ENCODE results near the gene AKR7A2. TPM values are rescaled to one million over a fixed set of nuclear protein-coding genes. Genes with fewer than 3 reads are reported as not detected.

The AKR7A2 gene
- polyA plus RNA-seq = 10 to 100 TPM in 1 of 2 donors, 1 to 10 TPM in 1; 9.4 to 52.6 TPM

DNA sequence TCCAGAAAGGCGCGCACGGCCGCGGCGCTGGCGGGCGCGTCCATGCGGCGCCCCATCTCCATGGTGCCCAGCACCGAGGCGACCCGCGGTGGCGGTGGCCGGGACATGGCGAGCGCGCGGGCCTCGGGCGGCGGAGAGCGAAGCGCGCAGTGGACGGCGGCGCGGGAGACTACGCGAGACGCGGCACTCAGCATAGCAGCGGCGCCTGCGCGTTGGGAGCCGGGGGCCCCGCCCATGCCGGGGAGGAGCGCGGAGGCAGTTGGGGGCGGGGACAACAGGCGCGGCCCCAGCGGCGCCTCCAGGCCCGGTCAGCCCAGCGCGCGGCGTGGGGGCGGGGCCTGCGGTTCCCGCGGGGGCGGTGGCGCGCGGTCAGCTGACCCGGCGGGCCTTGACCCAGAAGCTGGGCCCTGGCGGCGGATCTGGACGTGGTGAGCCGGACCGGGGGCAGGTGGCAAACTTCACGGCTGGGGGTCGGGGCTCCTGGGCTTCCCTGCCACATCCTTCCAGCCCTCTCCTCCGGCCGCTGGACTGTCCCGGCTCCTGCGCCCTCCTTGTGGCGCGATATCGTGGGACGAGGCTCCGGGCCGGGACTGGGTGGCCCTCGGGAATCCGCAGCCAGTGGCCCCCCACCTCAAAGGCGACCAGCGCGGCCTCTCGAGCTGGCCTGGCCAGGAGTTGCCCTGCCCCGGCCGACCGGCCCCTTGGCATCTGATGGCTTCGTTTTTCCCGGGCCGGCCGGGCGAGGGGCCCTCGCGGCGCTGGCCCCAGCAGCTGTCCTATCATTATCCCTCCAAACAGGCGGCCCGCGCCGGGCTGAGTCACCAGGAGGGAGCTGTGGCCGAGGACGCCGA is at the start of gene AKR7A2, which contains the start of gene SLC66A1:
AKR7A2 (minus strand) TSS at position 214 of the 851 bp plus-strand sequence; CDS start at position 194, 20 bp downstream.
SLC66A1 (plus strand) TSS at position 396 of the 851 bp plus-strand sequence. CDS start 5,352 bp downstream, outside the sequence.
- whole genome bisulfite sequencing, 2 donors = 0% methylated on average over 56 to 105 of the region's 105 CpGs
- H3K4me3 ChIP-seq (ENCODE audit: low read depth in 1 of 2, low read length in 2 of 2) = peak within 1 kb of the TSS; percentile 79 to 92
- no peaks in the 10 kb centered on the region for H3K27me3 ChIP-seq (ENCODE audit: control insufficient read depth in 1 of 2, insufficient read depth in 2 of 2, low read length in 2 of 2)
- H3K36me3 ChIP-seq (ENCODE audit: control insufficient read depth in 2 of 2, insufficient read depth in 2 of 2, low read length in 1 of 2) = peaks cover 3 to 13% of the 10 kb centered on the region in 2 donors
- no peaks in the 10 kb centered on the region for H3K9me3 ChIP-seq (ENCODE audit: control insufficient read depth in 2 of 2, insufficient read depth in 1 of 2, low read depth in 1 of 2, low read length in 1 of 2)
- H3K27ac ChIP-seq (ENCODE audit: low read depth in 2 of 2, low read length in 1 of 2) = peak within 1 kb of the TSS; percentile 71 to 84
- H3K4me1 ChIP-seq (ENCODE audit: control insufficient read depth in 2 of 2, insufficient read depth in 2 of 2, low read length in 1 of 2) = peaks cover 4 to 28% of the 10 kb centered on the region in 2 donors

DNA sequence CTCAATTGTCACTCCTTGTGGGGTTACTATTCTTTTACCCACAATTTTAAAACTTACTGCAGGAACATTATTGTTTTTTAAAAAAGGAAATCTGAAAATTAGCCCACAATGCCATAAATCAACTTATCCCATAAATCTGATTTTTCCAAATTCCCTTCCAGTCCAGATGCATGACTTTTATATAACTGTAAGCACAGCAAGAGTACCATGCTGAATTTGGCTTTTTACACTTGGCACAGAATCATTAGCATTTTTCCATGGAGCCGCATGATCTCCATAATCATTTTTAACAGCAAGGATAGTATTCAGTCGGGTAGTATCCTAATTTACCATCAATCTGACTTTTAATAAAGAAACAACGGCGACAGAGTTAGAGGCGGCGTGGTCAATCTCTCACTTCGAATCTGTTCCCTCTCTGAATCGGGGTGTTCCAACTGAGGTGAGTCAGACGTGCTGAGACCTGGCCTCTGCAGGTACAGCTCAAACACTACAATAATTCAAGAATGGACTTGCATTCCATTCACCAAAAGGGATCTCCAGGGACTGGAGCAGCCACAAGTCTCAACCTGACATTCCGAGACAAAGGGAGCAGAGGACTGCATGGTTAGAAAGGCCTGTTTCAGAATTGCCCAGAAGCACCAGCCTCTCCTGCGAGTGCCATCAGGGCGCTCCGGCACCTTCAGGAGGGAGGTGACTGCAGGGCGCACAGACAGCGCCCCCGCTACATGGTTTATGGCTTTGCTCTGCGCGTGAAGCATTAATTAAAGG is 49.1 kb upstream of the AKR7A2 start:
- Histone ChIP-seq H3K27me3 (ENCODE audit: control insufficient read depth in 1 of 2, insufficient read depth in 2 of 2, low read length in 2 of 2) (no peaks in the 10 kb centered on the region), H3K4me1 (ENCODE audit: control insufficient read depth in 2 of 2, insufficient read depth in 2 of 2, low read length in 1 of 2) (peaks cover 14 to 19% of the 10 kb centered on the region in 2 donors), H3K9me3 (ENCODE audit: control insufficient read depth in 2 of 2, insufficient read depth in 1 of 2, low read depth in 1 of 2, low read length in 1 of 2) (no peaks in the 10 kb centered on the region), H3K4me3 (ENCODE audit: low read depth in 1 of 2, low read length in 2 of 2) (no peak overlapping the region), H3K36me3 (ENCODE audit: control insufficient read depth in 2 of 2, insufficient read depth in 2 of 2, low read length in 1 of 2) (peaks cover 5 to 9% of the 10 kb centered on the region in 2 donors), H3K27ac (ENCODE audit: low read depth in 2 of 2, low read length in 1 of 2) (peak overlapping the region; percentile 69 to 80)
- WGBS, 2 donors = 47 to 65% methylated on average over 18 of the region's 18 CpGs

DNA sequence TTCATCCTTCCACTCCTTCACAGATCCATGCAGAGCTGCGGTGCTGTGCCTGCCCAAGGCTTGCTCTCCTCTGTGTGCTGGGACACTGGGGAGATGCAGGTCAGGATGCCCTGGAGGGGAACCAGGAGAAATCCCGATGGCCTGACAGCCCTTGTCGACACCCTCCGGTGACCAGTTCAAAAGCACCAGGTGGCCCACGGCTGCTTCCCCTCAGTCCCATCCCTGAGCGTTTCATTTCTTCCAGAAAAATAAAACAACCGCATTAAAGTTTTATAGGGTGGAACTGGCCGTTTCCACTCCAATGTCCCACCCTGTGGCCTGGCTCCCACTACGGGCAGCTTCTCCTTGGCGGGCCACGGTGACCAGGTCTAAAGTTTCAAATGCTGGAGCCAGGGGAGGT is 48.5 kb upstream of the AKR7A2 start:
- 32 to 47% methylated on average over 11 of the region's 11 CpGs for WGBS, 2 donors
- Histone ChIP-seq H3K4me3 (ENCODE audit: low read depth in 1 of 2, low read length in 2 of 2) (no peak overlapping the region), H3K27ac (ENCODE audit: low read depth in 2 of 2, low read length in 1 of 2) (peak overlapping the region; percentile 69 to 75), H3K36me3 (ENCODE audit: control insufficient read depth in 2 of 2, insufficient read depth in 2 of 2, low read length in 1 of 2) (peaks cover 7 to 15% of the 10 kb centered on the region in 2 donors), H3K27me3 (ENCODE audit: control insufficient read depth in 1 of 2, insufficient read depth in 2 of 2, low read length in 2 of 2) (no peaks in the 10 kb centered on the region), H3K4me1 (ENCODE audit: control insufficient read depth in 2 of 2, insufficient read depth in 2 of 2, low read length in 1 of 2) (peaks cover 14 to 19% of the 10 kb centered on the region in 2 donors), H3K9me3 (ENCODE audit: control insufficient read depth in 2 of 2, insufficient read depth in 1 of 2, low read depth in 1 of 2, low read length in 1 of 2) (no peaks in the 10 kb centered on the region)

DNA sequence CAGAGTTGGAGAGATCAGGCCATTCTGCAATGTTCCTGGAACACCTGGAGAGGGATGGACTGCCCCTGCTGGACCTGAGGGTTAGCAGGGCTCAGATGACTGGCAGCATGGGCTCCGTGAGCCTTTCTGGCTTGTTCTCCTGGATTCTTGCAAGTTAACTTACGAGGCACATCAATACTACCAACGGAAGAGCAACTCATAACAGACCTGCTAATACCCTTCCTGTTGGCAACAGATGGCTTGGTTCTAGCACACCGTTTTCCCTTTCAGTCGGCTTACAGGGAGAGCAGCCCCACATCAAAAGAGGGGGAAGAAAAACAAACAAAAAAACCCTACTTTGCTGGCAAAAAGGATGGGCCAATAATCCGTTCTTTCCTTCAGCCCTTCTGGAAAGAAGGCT is 48.1 kb upstream of the AKR7A2 start:
- no peaks in the 10 kb centered on the region for H3K27me3 ChIP-seq (ENCODE audit: control insufficient read depth in 1 of 2, insufficient read depth in 2 of 2, low read length in 2 of 2)
- H3K9me3 ChIP-seq (ENCODE audit: control insufficient read depth in 2 of 2, insufficient read depth in 1 of 2, low read depth in 1 of 2, low read length in 1 of 2) = no peaks in the 10 kb centered on the region
- H3K4me1 ChIP-seq (ENCODE audit: control insufficient read depth in 2 of 2, insufficient read depth in 2 of 2, low read length in 1 of 2) = peaks cover 14 to 19% of the 10 kb centered on the region in 2 donors
- 22 to 43% methylated on average over 6 of the region's 6 CpGs for WGBS, 2 donors
- H3K27ac ChIP-seq (ENCODE audit: low read depth in 2 of 2, low read length in 1 of 2) = peak overlapping the region; percentile 69 to 75
- peaks cover 9 to 15% of the 10 kb centered on the region in 2 donors for H3K36me3 ChIP-seq (ENCODE audit: control insufficient read depth in 2 of 2, insufficient read depth in 2 of 2, low read length in 1 of 2)
- H3K4me3 ChIP-seq (ENCODE audit: low read depth in 1 of 2, low read length in 2 of 2) = no peak overlapping the region

DNA sequence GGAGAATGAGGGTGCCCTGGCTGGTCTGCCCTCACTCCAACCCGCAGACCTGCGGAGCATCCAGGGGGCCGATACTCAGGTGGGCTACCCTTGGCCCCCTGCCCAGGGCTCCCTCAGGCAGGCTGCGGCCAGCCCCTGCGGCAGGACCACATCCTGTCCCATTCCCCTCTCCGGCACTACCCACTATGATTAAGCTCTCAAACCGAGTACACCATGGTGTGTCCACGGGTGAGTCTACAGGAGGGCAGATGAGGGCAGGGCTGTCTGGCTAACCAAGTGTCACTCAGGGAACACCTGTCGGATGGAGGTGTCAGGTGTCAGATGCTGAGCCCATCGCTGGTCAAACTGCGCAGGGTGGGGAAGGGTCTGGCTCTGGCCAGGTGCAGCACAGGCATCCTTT is 47.4 kb upstream of the AKR7A2 start:
- Histone ChIP-seq H3K36me3 (ENCODE audit: control insufficient read depth in 2 of 2, insufficient read depth in 2 of 2, low read length in 1 of 2) (peaks cover 12 to 21% of the 10 kb centered on the region in 2 donors), H3K9me3 (ENCODE audit: control insufficient read depth in 2 of 2, insufficient read depth in 1 of 2, low read depth in 1 of 2, low read length in 1 of 2) (no peaks in the 10 kb centered on the region), H3K27me3 (ENCODE audit: control insufficient read depth in 1 of 2, insufficient read depth in 2 of 2, low read length in 2 of 2) (no peaks in the 10 kb centered on the region), H3K4me3 (ENCODE audit: low read depth in 1 of 2, low read length in 2 of 2) (no peak overlapping the region), H3K27ac (ENCODE audit: low read depth in 2 of 2, low read length in 1 of 2) (peak overlapping the region; percentile 57 to 75), H3K4me1 (ENCODE audit: control insufficient read depth in 2 of 2, insufficient read depth in 2 of 2, low read length in 1 of 2) (peaks cover 14 to 23% of the 10 kb centered on the region in 2 donors)
- WGBS, 2 donors = 74 to 90% methylated on average over 11 of the region's 11 CpGs

DNA sequence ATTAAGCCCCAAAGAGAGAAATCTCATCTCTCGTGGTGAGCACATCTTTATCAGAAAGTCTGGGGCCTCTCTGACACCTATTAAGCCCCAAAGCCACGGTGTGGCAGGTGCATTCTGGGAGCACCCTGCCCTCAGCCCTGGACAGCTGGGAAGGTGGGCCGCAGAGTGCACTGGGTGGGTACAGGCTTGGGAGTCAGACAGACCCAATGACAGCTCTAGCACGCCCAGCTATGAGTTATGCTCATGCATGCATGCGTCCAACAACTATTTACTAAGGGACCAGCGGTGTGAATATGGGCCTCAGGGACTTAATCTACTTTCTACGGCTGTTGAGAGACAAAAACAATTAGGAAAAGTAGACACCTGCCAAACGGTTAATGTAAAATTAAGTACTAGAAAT is 46.8 kb upstream of the AKR7A2 start:
- no peak overlapping the region for H3K4me3 ChIP-seq (ENCODE audit: low read depth in 1 of 2, low read length in 2 of 2)
- no peaks in the 10 kb centered on the region for H3K9me3 ChIP-seq (ENCODE audit: control insufficient read depth in 2 of 2, insufficient read depth in 1 of 2, low read depth in 1 of 2, low read length in 1 of 2)
- WGBS, 2 donors = 60 to 77% methylated on average over 8 of the region's 8 CpGs
- no peaks in the 10 kb centered on the region for H3K27me3 ChIP-seq (ENCODE audit: control insufficient read depth in 1 of 2, insufficient read depth in 2 of 2, low read length in 2 of 2)
- peaks cover 14 to 22% of the 10 kb centered on the region in 2 donors for H3K4me1 ChIP-seq (ENCODE audit: control insufficient read depth in 2 of 2, insufficient read depth in 2 of 2, low read length in 1 of 2)
- no peak overlapping the region for H3K27ac ChIP-seq (ENCODE audit: low read depth in 2 of 2, low read length in 1 of 2)
- H3K36me3 ChIP-seq (ENCODE audit: control insufficient read depth in 2 of 2, insufficient read depth in 2 of 2, low read length in 1 of 2) = peaks cover 12 to 24% of the 10 kb centered on the region in 2 donors

DNA sequence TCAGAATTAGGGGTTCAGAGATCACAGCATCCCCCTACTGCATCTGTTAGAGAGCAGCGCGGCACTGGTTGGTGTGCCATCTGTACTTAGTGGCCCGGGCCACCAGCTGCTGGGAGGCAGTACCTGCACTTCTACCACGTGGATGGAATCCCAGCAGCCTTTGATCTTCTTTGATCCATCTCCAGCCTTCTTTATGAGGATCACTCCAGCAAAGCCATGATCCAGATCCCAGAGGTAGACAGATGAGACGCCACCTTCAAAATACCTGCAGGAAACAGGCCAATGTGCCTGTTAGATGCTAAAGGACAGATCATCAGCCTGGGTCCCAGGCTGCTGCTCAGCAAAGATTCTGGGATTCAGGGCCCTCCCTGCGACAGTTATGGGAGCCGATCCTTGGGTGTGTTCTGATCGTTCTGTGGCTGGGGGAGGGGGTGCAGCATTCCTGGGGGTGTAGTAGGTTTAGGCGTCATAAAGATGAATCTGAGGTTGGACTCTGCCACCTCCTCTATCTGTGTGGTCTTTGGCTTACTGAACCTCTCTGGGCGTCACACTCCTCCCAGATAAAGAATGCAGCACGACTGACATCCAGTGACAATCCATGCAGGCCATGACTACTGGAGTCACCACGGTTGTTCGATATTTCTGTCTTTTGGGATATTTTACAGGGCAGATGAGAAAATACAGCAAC is 45.5 kb upstream of the AKR7A2 start:
- no peak overlapping the region for H3K27ac ChIP-seq (ENCODE audit: low read depth in 2 of 2, low read length in 1 of 2)
- H3K4me3 ChIP-seq (ENCODE audit: low read depth in 1 of 2, low read length in 2 of 2) = no peak overlapping the region
- H3K36me3 ChIP-seq (ENCODE audit: control insufficient read depth in 2 of 2, insufficient read depth in 2 of 2, low read length in 1 of 2) = peaks cover 12 to 34% of the 10 kb centered on the region in 2 donors
- peaks cover 11 to 33% of the 10 kb centered on the region in 2 donors for H3K4me1 ChIP-seq (ENCODE audit: control insufficient read depth in 2 of 2, insufficient read depth in 2 of 2, low read length in 1 of 2)
- WGBS, 2 donors = 71 to 77% methylated on average over 13 of the region's 13 CpGs
- H3K27me3 ChIP-seq (ENCODE audit: control insufficient read depth in 1 of 2, insufficient read depth in 2 of 2, low read length in 2 of 2) = no peaks in the 10 kb centered on the region
- no peaks in the 10 kb centered on the region for H3K9me3 ChIP-seq (ENCODE audit: control insufficient read depth in 2 of 2, insufficient read depth in 1 of 2, low read depth in 1 of 2, low read length in 1 of 2)

DNA sequence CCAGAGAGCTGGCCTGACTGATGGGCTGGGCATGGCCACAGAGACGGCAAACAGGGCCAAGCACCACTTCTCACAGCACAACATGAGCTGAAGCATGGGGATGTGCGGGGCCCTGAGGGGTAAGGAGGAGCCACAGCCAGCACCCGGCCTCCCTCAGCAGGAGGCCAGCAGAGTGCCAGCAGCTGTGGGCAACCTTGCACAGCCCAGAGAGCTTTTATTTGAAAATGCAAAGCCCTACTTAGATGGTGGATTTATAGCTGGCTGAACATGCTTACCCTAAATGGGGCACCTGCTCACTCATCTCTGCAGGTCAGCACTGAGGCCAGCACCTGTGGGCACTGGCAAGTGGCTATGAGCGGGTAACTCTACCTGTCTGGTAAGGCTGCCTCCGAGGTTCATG is 44.3 kb upstream of the AKR7A2 start:
- H3K4me3 ChIP-seq (ENCODE audit: low read depth in 1 of 2, low read length in 2 of 2) = no peak overlapping the region
- H3K27me3 ChIP-seq (ENCODE audit: control insufficient read depth in 1 of 2, insufficient read depth in 2 of 2, low read length in 2 of 2) = no peaks in the 10 kb centered on the region
- peaks cover 12 to 37% of the 10 kb centered on the region in 2 donors for H3K36me3 ChIP-seq (ENCODE audit: control insufficient read depth in 2 of 2, insufficient read depth in 2 of 2, low read length in 1 of 2)
- peaks cover 10 to 34% of the 10 kb centered on the region in 2 donors for H3K4me1 ChIP-seq (ENCODE audit: control insufficient read depth in 2 of 2, insufficient read depth in 2 of 2, low read length in 1 of 2)
- 60 to 84% methylated on average over 5 of the region's 5 CpGs for WGBS, 2 donors
- no peaks in the 10 kb centered on the region for H3K9me3 ChIP-seq (ENCODE audit: control insufficient read depth in 2 of 2, insufficient read depth in 1 of 2, low read depth in 1 of 2, low read length in 1 of 2)
- no peak overlapping the region for H3K27ac ChIP-seq (ENCODE audit: low read depth in 2 of 2, low read length in 1 of 2)

DNA sequence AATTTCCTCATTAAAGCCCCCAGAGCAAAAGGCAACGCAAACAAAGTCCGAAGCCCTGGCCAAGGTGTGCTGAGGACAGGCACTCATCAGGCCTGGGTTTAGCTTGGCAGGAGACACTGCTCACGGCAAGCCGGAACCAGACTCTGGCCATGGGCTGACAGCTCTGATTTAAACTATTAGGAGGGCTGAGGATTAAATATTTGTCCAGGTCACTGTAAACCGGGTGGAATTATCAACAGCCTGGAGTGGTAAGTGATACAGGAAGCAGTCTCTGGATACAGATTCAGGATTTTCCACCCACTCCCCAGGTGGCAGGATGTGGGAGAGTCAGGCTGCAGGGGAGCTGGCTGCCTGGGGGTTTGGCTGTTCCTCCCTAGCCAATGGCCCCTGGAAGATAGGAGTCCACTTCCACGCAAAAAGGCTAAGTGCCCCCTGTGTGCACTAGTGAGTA is 42.6 kb upstream of the AKR7A2 start:
- Histone ChIP-seq H3K4me1 (ENCODE audit: control insufficient read depth in 2 of 2, insufficient read depth in 2 of 2, low read length in 1 of 2) (peaks cover 6 to 26% of the 10 kb centered on the region in 2 donors), H3K27ac (ENCODE audit: low read depth in 2 of 2, low read length in 1 of 2) (peak overlapping the region in 1 of 2 donors; percentile 36), H3K36me3 (ENCODE audit: control insufficient read depth in 2 of 2, insufficient read depth in 2 of 2, low read length in 1 of 2) (peaks cover 12 to 45% of the 10 kb centered on the region in 2 donors), H3K9me3 (ENCODE audit: control insufficient read depth in 2 of 2, insufficient read depth in 1 of 2, low read depth in 1 of 2, low read length in 1 of 2) (no peaks in the 10 kb centered on the region), H3K4me3 (ENCODE audit: low read depth in 1 of 2, low read length in 2 of 2) (no peak overlapping the region), H3K27me3 (ENCODE audit: control insufficient read depth in 1 of 2, insufficient read depth in 2 of 2, low read length in 2 of 2) (no peaks in the 10 kb centered on the region)
- WGBS, 2 donors = 45 to 48% methylated on average over 6 of the region's 6 CpGs

All from esophagus (tissue), 2 donors.